ENCODE data around the gene ABHD6. TPM values are rescaled to one million over a fixed set of nuclear protein-coding genes. Genes with fewer than 3 reads are reported as not detected.

The ABHD6 gene
- total RNA-seq, 1 experiment from 2014 or later, result 5.7 TPM

DNA sequence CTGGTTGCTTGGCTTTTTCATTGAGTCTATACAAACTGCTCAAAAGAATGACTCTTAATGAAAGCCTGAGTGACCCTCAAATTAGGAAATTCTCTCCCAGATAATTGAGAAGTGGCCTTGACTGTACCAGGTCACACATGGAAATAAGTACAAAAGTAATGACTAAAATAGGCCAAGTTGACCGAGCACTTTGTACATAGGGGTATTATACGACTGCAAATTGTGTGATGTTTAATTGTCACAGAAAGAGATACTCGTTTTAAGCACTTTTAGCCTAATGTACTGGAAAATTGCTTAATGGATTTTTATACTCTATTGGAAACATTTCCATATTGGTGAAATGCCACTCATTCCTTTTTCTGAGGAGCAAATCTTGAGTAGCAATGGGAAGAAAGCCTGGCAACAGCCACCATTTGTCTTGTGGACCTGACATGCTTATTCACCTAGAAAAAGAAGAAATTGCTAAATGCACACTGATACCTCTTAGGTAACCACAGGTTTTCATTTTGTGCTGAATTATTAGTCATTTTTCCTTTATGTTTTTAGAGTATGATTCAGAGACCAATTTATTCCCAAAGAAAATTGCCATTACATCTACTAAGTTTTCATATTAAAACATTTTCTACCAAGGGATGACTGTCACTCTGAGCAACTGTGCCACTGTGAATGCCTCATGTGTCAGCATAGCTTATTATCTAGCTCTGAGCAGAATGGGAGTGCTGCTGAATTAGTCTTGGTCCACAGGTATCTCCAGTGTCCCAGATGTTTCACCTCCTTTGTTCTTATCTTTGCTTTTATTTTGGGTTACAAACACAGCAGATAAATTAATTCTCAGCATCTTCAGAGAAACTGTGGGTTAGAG, 86.2 kb downstream of the ABHD6 start:
- no peak overlapping the region for H3K27ac Mint-ChIP-seq (ENCODE audit: unreplicated experiment)
- H3K4me3 Mint-ChIP-seq (ENCODE audit: low read depth, unreplicated experiment), result no peak overlapping the region
- DNase-seq, result no peak
- no peaks in the 10 kb centered on the region for H3K27me3 Mint-ChIP-seq (ENCODE audit: unreplicated experiment)
- no peak for TF ChIP-seq CTCF (IDR thresholded peaks at IDR 0.05; ENCODE audit: unreplicated experiment)
- CTCF ChIA-PET, result no interaction called here
- H3K36me3 Mint-ChIP-seq (ENCODE audit: insufficient read depth, unreplicated experiment), result peaks cover 11% of the 10 kb centered on the region
- intact Hi-C loops (cut with micrococcal nuclease; ENCODE audit: unreplicated experiment), result no loop called here
- no peaks in the 10 kb centered on the region for H3K9me3 Mint-ChIP-seq (ENCODE audit: low read depth, unreplicated experiment)
- H3K4me1 Mint-ChIP-seq (ENCODE audit: low read depth, unreplicated experiment), result peaks cover 5% of the 10 kb centered on the region
- BruUV-seq (replicated peaks), result no TSS peak

DNA sequence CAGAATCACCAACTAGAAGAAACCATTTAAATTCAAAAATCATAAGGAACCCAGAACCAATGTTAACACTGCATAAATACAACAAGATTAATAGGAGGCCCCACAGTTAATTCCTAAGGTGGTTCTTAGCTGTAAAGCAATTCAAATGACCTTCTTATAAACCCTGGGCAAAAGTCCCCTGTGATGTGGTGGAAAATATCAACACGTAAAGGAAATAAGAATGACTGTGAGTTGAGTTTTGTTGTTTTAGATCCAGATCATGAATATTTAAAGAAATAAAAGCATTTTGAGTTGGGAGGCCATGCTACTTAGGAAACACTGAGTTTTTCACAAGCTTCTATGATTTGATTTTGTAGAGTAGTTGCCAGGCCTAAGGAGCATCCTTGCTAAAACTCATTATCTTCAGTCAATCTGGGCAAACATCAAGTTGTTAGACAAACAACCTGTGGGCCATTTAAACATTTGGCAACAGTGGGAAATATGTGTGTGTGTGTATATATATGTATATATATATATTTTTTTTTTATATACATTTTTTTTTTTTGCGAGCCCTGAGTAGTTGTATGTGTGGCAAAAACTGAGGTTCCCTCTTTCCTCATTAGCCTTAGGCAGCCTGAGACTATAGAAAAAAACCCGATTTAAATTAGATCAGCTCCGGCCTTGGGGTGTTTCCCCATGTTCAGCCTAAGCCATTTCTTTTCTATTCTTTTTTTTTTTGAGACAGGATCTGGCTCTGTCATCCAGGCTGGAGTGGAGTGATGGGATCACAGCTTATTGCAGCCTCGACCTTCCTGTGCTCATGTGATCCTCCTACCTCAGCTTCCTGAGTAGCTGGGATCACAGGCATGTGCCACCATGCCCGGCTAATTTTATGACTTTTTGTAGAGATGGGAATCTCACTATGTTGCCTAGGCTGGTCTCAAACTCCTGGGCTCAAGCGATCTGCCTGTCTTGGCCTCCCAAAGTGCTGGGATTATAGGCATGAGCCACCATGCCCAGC, 87.1 kb downstream of the ABHD6 start:
- no peak for TF ChIP-seq CTCF (IDR thresholded peaks at IDR 0.05; ENCODE audit: unreplicated experiment)
- no peaks in the 10 kb centered on the region for H3K27me3 Mint-ChIP-seq (ENCODE audit: unreplicated experiment)
- peaks cover 5% of the 10 kb centered on the region for H3K4me1 Mint-ChIP-seq (ENCODE audit: low read depth, unreplicated experiment)
- DNase-seq, result no peak
- no peak overlapping the region for H3K27ac Mint-ChIP-seq (ENCODE audit: unreplicated experiment)
- no TSS peak for BruUV-seq (replicated peaks)
- CTCF ChIA-PET, result no interaction called here
- peaks cover 9% of the 10 kb centered on the region for H3K36me3 Mint-ChIP-seq (ENCODE audit: insufficient read depth, unreplicated experiment)
- H3K4me3 Mint-ChIP-seq (ENCODE audit: low read depth, unreplicated experiment), result no peak overlapping the region
- H3K9me3 Mint-ChIP-seq (ENCODE audit: low read depth, unreplicated experiment), result no peaks in the 10 kb centered on the region
- intact Hi-C loops (cut with micrococcal nuclease; ENCODE audit: unreplicated experiment), result no loop called here

DNA sequence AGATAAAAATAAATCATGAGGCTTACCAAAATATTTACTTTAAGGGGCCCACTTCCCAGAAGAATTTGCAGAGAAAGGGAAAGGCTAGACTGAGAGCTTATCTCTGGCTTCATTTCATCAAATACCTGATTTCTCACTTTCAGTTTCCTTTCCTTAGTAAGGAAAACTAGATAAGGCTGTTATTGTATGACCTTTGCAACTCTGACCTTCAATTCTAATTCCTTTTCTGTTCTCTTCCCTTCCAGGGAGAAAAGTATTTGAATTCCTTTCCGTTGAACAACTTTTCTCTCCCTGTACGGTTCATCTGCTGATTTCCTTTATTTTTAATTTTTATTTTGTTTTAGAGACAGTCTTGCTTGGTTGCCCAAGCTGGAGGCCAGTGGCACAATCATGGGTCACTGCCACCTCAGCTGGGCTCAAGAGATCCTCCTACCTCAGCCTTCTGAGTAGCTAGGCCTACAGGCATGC, 88.0 kb downstream of the ABHD6 start:
- DNase-seq, result no peak
- Mint-ChIP-seq H3K4me3 (ENCODE audit: low read depth, unreplicated experiment) (no peak overlapping the region), H3K27me3 (ENCODE audit: unreplicated experiment) (no peaks in the 10 kb centered on the region), H3K27ac (ENCODE audit: unreplicated experiment) (no peak overlapping the region), H3K9me3 (ENCODE audit: low read depth, unreplicated experiment) (no peaks in the 10 kb centered on the region), H3K4me1 (ENCODE audit: low read depth, unreplicated experiment) (peaks cover 5% of the 10 kb centered on the region), H3K36me3 (ENCODE audit: insufficient read depth, unreplicated experiment) (peaks cover 5% of the 10 kb centered on the region)
- CTCF ChIA-PET, result interaction anchor here (1.3 kb wide), 1 partner anchor 201 kb away, joined by 3 read pairs; no protein-coding TSS in a partner anchor
- no TSS peak for BruUV-seq (replicated peaks)
- TF ChIP-seq CTCF (IDR thresholded peaks at IDR 0.05; ENCODE audit: unreplicated experiment), result no peak
- intact Hi-C loops (cut with micrococcal nuclease; ENCODE audit: unreplicated experiment), result no loop called here

DNA sequence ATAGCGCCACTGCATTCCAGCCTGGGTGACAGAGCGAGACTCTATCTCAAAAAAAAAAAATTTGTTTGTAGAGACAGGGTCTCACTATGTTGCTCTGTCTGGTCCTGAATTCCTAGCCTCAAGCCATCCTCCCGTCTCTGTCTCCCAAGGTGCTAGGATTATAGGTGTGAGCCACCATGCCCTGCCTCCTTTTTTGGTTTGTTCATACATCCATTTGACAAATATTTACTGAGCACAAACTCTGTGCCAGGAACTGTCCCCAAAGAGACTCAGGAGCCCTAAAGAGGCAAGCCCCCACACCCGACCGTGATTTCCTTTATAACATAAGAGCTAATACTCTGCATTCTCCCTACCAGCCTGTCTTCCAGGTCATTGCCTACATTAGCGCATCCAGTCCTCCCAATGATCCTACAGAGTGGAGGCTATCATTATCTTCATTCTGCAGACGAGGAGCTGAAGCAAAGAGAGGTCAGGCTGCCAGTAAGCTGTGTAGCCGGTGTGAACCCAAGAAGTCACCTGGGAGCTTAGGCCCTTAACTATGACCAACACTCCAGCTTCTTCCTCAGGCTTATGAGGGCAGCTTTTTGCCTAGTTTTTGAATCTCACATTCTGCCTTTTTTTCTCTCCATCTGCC, 88.8 kb downstream of the ABHD6 start:
- DNase-seq, result no peak
- peaks cover 5% of the 10 kb centered on the region for H3K4me1 Mint-ChIP-seq (ENCODE audit: low read depth, unreplicated experiment)
- CTCF ChIA-PET, result interaction anchor here (1.3 kb wide), 1 partner anchor 200 kb away, joined by 3 read pairs; no protein-coding TSS in a partner anchor
- no peaks in the 10 kb centered on the region for H3K27me3 Mint-ChIP-seq (ENCODE audit: unreplicated experiment)
- intact Hi-C loops (cut with micrococcal nuclease; ENCODE audit: unreplicated experiment), result no loop called here
- H3K27ac Mint-ChIP-seq (ENCODE audit: unreplicated experiment), result no peak overlapping the region
- no peaks in the 10 kb centered on the region for H3K36me3 Mint-ChIP-seq (ENCODE audit: insufficient read depth, unreplicated experiment)
- no TSS peak for BruUV-seq (replicated peaks)
- H3K9me3 Mint-ChIP-seq (ENCODE audit: low read depth, unreplicated experiment), result no peaks in the 10 kb centered on the region
- TF ChIP-seq CTCF (IDR thresholded peaks at IDR 0.05; ENCODE audit: unreplicated experiment), result no peak
- H3K4me3 Mint-ChIP-seq (ENCODE audit: low read depth, unreplicated experiment), result no peak overlapping the region

Data from Calu3 (cell line).